Naive B cell (primary cell): ENCODE data around the gene RAB27A. TPM values are rescaled to one million over a fixed set of nuclear protein-coding genes. Genes with fewer than 3 reads are reported as not detected.

ENCODE experiments used
- ATAC-seq, 2 donors: fragments of 150-1000 bp; cut with Tn5 transposase; 2 replicates each; pipeline ENCODE4 v1.10.0; 2021; ENCODE audit warnings: low read depth in 2 of 2, mild to moderate bottlenecking in 2 of 2, moderate library complexity in 2 of 2
- DNase-seq: peaks from one replicate; pipeline ENCODE4 v3.0.0; 2022
- H3K27ac Mint-ChIP-seq, 6 donors: one replicate each; pipeline ENCODE4 v1.8.0; 2020 to 2022; ENCODE audit warnings: mild to moderate bottlenecking in 6 of 6, mixed read lengths in 6 of 6, moderate library complexity in 5 of 6, inconsistent platforms in 2 of 6
- H3K27me3 Mint-ChIP-seq, 3 donors: one replicate each; pipeline ENCODE4 v1.8.0; 2021 to 2022; ENCODE audit warnings: mixed read lengths in 3 of 3, mild to moderate bottlenecking in 1 of 3
- H3K36me3 Mint-ChIP-seq, 2 donors: one replicate each; pipeline ENCODE4 v1.8.0; 2020 to 2022; ENCODE audit warnings: mixed read lengths in 2 of 2, inconsistent platforms in 1 of 2, mild to moderate bottlenecking in 1 of 2
- H3K4me1 Mint-ChIP-seq, 3 donors: one replicate each; pipeline ENCODE4 v1.8.0; 2020 to 2022; ENCODE audit warnings: mixed read lengths in 3 of 3, inconsistent platforms in 1 of 3, mild to moderate bottlenecking in 1 of 3, moderate library complexity in 1 of 3
- H3K4me3 Mint-ChIP-seq, 8 donors: one replicate each; pipeline ENCODE4 v1.8.0; 2020 to 2022; ENCODE audit warnings: mild to moderate bottlenecking in 8 of 8, mixed read lengths in 8 of 8, moderate library complexity in 8 of 8, inconsistent platforms in 2 of 8
- H3K9me3 Mint-ChIP-seq, 7 donors: one replicate each; pipeline ENCODE4 v1.8.0; 2020 to 2022; ENCODE audit warnings: mixed read lengths in 7 of 7, mild to moderate bottlenecking in 5 of 7, inconsistent platforms in 2 of 7, moderate library complexity in 1 of 7
- polyA plus RNA-seq, 6 donors: library from polyadenylated mRNA; unstranded; fragments of 300-500 nt; fragmentation: Illumina TruSeq; gene quantifications; one replicate each; pipeline ENCODE4 v1.2.3, GENCODE V29; 2021; ENCODE audit warnings: low read depth in 6 of 6

The RAB27A gene
- polyA plus RNA-seq, 6 donors from 2014 or later: 23.5 to 32.7 (median 29.7) TPM

DNA sequence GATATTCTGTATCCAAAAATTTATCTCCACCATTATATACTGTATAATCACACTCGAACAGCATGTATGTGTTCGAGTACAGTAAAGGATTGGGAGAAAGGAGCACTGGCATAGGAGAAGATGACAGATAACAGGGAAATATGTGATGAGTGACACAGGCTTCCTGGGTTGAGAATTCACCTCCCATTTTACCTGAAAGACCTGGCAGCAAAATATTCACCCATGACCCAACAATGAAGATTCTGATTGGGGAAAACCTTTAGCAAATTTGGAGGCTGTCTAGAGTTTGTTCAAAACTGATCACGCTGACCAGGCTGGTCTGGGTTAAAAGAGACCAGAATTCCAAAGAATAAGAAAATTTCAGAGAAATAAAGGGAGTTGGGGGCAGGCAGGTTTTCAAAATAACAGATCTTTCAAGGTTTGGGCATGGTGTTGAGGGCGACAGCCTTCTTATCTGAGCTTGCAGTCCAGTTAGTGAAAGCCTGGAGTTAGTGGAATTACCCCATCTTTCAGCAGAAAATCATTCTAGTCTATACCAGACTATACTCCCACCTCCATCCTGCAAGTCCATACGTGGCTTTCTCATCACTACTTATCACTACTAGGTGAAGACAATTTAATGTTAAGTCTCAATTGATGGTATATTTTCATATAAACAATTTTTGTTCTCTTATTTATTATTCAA lies 50.0 kb downstream of the RAB27A start:
- Mint-ChIP-seq H3K4me1 (peaks cover 2 to 22% (median 9%) of the 10 kb centered on the region in 3 donors), H3K9me3 (no peaks in the 10 kb centered on the region), H3K27ac (no peak overlapping the region), H3K36me3 (peaks cover 1 to 4% of the 10 kb centered on the region in 2 donors), H3K27me3 (no peaks in the 10 kb centered on the region), H3K4me3 (no peak overlapping the region)
- ATAC-seq (no peak), DNase-seq (no peak)

DNA sequence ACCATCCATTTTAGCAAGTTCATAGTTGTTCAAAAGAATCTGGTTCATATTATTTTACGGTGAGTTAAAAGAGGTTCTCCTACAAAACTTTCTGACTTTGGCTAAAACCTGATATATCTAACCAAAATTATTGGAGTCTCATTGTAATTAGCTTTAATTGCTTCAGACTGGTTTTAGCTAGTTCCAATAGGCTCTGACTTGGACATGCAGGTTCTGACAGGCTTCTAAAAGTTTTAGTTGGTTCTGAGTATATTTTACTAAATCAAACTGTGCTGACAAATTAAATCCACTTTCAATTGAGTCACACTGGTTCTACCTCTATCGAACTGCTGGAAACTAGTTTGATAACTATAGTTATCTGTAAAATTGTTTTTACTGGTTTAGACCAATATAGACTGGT lies 50.7 kb downstream of the RAB27A start:
- DNase-seq (no peak), ATAC-seq (no peak)
- Mint-ChIP-seq H3K9me3 (no peaks in the 10 kb centered on the region), H3K27ac (no peak overlapping the region), H3K27me3 (no peaks in the 10 kb centered on the region), H3K4me1 (peaks cover 2 to 22% (median 9%) of the 10 kb centered on the region in 3 donors), H3K36me3 (peaks cover 8 to 10% of the 10 kb centered on the region in 2 donors), H3K4me3 (no peak overlapping the region)

DNA sequence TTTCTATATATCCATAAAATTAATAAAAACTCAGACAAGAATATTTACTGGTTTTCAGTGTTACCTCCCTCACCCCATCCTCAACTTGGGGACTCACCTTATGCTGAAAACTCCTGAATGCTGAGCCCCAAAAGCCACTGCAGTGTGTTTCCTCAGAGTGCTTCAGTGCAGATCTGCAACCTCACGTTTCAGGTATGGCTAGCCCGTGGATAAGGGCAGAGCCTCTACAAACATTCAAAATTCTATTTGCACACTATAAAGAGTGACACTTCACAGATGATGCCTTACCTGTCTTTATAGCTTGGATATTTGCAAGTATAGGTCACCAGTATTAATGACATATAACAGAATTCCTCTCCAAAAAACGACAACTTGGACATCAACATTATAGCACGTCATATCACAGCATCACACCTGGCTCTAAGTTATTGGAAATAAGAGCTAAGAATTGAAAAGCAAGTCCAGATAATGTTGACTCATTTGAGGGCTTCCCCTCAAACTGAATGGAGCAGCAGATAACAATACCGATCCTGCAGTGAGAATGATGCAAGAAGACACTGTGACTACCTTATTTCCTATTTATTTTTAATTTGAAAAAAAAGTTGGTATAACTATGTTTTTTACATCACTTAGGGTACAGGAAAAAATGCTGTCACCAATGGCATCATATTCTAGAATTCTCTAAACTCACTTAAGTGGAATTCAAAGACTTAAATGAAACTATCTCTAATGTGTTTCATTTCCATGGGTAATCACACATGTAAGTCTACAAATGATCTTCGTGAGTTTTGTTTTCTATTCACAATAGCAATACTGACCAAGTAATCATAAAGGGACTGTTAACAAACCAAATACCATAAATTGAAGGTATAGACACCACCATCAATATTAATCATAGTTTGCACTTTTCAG lies 52.1 kb downstream of the RAB27A start:
- DNase-seq (no peak), ATAC-seq (no peak)
- H3K9me3 Mint-ChIP-seq: no peaks in the 10 kb centered on the region
- no peaks in the 10 kb centered on the region for H3K27me3 Mint-ChIP-seq
- H3K27ac Mint-ChIP-seq: no peak overlapping the region
- no peak overlapping the region for H3K4me3 Mint-ChIP-seq
- peaks cover 2 to 22% (median 9%) of the 10 kb centered on the region in 3 donors for H3K4me1 Mint-ChIP-seq
- peaks cover 8 to 10% of the 10 kb centered on the region in 2 donors for H3K36me3 Mint-ChIP-seq

DNA sequence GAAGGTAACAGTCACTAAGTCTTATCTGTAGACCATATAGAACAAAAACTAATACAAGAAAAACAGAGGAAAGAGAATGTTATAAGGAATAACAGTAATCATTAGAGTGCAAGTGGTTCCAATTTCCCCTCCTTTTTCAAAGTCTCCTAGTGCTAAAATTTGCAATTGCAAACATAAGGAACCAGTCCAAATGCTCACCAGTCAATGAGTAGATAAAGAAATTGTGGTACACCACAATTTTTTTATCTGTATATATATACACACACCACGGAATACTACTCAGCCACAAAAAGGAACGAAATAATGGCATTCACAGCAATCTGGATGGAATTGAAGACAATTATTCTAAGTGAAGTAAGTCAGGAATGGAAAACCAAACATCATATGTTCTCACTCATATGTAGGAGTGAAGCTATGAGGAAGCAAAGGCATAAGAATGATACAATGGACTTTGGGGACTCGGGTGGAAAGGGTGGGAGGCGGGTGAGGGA lies 54.0 kb downstream of the RAB27A start:
- Mint-ChIP-seq H3K4me1 (peaks cover 0 to 12% (median 9%) of the 10 kb centered on the region in 3 donors), H3K9me3 (no peaks in the 10 kb centered on the region), H3K36me3 (peaks cover 8 to 19% of the 10 kb centered on the region in 2 donors), H3K27me3 (no peaks in the 10 kb centered on the region), H3K4me3 (no peak overlapping the region), H3K27ac (peak overlapping the region in 1 of 6 donors; percentile 66)
- ATAC-seq (no peak), DNase-seq (no peak)

DNA sequence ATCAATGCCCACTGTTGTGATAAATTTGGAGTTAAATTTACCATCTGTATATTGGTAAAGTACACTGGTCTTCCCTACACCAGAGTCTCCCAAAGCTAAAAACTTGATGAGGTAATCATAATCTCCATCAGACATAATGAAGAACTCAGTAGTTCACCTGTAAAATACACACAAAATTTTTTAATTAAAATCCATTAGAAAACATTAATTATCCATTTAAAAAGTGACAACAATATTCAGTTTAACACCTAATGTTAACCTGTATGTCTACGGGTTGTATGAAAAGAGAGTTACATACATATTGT lies 54.9 kb downstream of the RAB27A start:
- H3K9me3 Mint-ChIP-seq: no peaks in the 10 kb centered on the region
- no peaks in the 10 kb centered on the region for H3K27me3 Mint-ChIP-seq
- H3K4me1 Mint-ChIP-seq: peaks cover 0 to 20% (median 8%) of the 10 kb centered on the region in 3 donors
- H3K36me3 Mint-ChIP-seq: peaks cover 8 to 19% of the 10 kb centered on the region in 2 donors
- H3K27ac Mint-ChIP-seq: no peak overlapping the region
- no peak overlapping the region for H3K4me3 Mint-ChIP-seq
- ATAC-seq: no peak
- no peak for DNase-seq

DNA sequence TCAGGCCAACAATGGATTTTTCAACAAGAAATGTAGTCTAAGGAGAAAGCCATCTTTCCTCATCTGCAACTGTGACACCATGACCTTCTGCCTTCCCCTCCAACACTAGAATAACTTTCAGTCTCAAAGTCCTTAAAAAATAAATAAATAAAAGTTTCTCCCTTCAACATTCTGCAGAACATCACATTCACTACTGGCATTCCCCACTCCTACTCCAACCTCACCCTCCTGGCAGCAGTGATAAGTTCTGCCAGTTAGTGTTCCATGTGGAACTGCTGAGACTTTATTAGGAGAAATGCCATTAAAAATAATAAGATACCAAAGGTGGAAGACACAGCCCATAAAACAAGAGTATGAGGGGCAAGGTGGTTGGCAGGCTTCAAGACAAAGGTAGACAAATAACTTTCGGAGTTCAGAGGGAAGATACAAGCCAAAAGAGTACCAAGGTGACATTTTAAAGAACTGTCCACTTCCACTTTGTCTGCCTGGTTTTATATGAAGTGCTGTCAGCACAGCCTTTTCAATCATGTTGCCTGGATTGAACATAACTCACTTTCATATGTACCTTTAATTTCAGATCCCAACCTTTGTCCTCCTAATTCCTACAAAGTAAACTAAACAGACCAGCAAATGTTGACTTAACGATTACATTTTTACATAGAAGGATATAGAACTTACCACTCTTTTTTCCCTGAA lies 55.4 kb downstream of the RAB27A start:
- no peaks in the 10 kb centered on the region for H3K27me3 Mint-ChIP-seq
- H3K4me1 Mint-ChIP-seq: peaks cover 0 to 20% (median 3%) of the 10 kb centered on the region in 3 donors
- DNase-seq: no peak
- H3K9me3 Mint-ChIP-seq: no peaks in the 10 kb centered on the region
- peak overlapping the region in 2 of 6 donors; percentile 7 for H3K27ac Mint-ChIP-seq
- no peak for ATAC-seq
- H3K36me3 Mint-ChIP-seq: peaks cover 8 to 19% of the 10 kb centered on the region in 2 donors
- no peak overlapping the region for H3K4me3 Mint-ChIP-seq

DNA sequence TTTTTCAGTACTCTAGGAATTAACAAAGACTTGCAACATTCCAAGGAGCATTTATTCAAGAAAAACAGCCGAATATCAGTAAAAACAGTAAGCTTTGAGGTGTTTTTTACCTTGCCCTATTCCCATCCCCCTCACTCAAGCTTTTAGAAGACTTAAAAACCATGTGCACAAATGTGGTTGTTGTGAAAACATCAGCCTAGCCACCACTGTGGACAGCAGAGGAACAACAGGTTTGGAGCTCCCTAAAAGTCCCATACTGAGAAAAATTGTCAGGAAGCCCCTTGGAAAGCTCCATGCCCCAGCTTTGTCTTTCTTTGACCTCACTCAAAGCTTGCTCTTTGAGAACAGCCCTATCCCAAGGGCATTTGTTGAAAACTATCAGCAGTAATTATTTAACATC lies 58.2 kb downstream of the RAB27A start:
- DNase-seq: no peak
- no peak for ATAC-seq
- Mint-ChIP-seq H3K4me1 (peaks cover 0 to 9% (median 0%) of the 10 kb centered on the region in 3 donors), H3K27me3 (no peaks in the 10 kb centered on the region), H3K27ac (no peak overlapping the region), H3K36me3 (peaks cover 8 to 24% of the 10 kb centered on the region in 2 donors), H3K9me3 (no peaks in the 10 kb centered on the region), H3K4me3 (no peak overlapping the region)

DNA sequence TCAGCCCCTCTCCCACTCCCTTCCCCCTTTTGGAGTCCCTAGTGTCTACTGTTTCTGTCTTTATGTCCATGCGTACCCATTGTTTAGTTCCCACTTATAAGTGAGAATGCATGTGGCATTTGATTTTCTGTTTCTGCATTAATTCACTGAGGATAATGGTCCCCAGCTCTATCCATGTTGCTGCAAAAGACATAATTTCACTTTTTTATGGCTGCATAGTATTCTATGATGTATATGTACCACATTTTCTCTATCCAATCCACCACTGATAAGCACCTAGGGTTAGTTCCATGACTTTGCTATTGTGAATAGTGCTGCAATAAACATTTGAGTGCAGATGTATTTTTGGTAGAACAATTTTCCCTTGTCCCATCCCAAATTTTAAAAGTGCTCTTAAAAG lies 58.7 kb downstream of the RAB27A start:
- no peaks in the 10 kb centered on the region for H3K27me3 Mint-ChIP-seq
- DNase-seq (no peak), ATAC-seq (no peak)
- no peaks in the 10 kb centered on the region for H3K9me3 Mint-ChIP-seq
- H3K27ac Mint-ChIP-seq: peak overlapping the region in 1 of 6 donors; percentile 30
- H3K4me3 Mint-ChIP-seq: no peak overlapping the region
- H3K36me3 Mint-ChIP-seq: peaks cover 8 to 24% of the 10 kb centered on the region in 2 donors
- peaks cover under 1 to 13% (median 3%) of the 10 kb centered on the region in 3 donors for H3K4me1 Mint-ChIP-seq

DNA sequence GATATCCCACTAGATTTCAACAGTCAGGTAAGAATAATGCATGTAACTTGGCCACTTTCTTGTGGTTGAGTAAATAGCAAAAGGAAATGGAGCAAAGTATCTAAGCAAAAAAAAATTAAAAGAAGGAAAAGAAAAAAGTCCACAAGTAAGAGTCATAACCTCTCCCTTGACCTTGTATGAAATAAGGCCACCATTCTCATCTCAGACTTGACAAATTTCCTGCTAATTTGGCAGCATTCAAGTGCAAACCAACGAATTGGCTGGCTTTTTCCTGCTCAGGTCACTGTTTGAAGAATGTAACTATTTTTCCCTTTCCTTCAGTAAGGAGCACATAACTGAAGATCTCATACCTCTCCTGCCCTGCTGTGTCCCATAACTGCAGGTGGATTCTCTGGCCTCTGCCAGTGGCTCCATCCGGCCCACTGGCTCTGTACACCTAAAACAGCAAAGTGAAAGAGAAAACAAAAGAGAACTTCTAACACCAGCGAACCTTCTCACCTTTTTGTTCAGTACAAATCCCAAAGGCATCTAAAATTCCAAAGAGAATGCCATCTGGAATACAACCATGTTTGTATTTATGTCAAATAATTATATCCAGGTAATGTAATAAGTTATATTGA lies 59.5 kb downstream of the RAB27A start:
- Mint-ChIP-seq H3K4me1 (peaks cover 8 to 21% (median 11%) of the 10 kb centered on the region in 3 donors), H3K27me3 (no peaks in the 10 kb centered on the region), H3K27ac (peak overlapping the region in 4 of 6 donors; percentile 21 to 72 (median 36)), H3K9me3 (no peaks in the 10 kb centered on the region), H3K4me3 (peak overlapping the region in 1 of 8 donors; percentile 6), H3K36me3 (peaks cover 8 to 24% of the 10 kb centered on the region in 2 donors)
- ATAC-seq: no peak
- no peak for DNase-seq

DNA sequence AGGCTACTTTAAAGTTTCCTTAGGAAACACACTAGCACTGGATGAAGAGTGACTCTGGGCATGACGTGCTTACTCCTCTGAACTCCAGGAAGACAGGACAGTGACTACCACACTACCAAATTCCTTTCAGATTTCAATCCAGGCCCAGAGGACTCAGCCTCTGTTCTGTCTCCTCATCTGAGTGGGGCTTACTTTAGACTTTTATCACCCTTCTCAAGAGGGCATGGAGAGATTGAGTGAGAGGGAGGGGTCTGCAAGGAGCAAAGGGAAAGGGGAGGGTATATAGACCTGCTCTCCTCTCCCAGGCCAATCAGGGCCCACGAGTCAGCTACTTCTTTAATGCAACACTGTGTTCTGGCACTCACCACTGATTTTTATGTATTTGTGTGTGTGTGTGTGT lies 63.5 kb downstream of the RAB27A start:
- ATAC-seq (no peak), DNase-seq (no peak)
- Mint-ChIP-seq H3K4me1 (peaks cover 42 to 59% (median 51%) of the 10 kb centered on the region in 3 donors), H3K9me3 (no peaks in the 10 kb centered on the region), H3K36me3 (peaks cover 0 to 9% of the 10 kb centered on the region in 2 donors), H3K27ac (peak overlapping the region in 1 of 6 donors; percentile 66), H3K4me3 (no peak overlapping the region), H3K27me3 (no peaks in the 10 kb centered on the region)

DNA sequence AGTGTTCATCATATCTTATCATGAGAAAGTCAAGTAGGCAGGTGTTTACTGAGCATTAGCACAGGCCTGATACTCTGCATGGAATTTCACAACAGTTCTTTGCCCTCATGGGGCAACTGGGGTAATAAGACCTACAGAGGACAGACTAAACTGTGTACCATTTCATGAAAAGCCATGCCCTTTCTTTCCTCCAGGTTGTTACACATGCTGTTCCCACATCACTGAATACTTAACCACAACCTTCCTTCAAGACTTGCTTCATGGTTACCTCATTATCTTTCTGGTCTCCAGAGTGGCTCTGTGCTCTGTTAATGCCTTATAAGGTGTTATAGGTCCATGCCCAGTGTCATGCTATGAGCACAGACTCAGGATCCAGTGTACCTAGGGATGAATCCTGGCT lies 64.7 kb downstream of the RAB27A start:
- ATAC-seq (peak; percentile 18 to 31), DNase-seq (peak; percentile 21)
- H3K9me3 Mint-ChIP-seq: no peaks in the 10 kb centered on the region
- peaks cover 47 to 57% (median 56%) of the 10 kb centered on the region in 3 donors for H3K4me1 Mint-ChIP-seq
- peak overlapping the region in 6 of 8 donors; percentile 2 to 47 (median 30) for H3K4me3 Mint-ChIP-seq
- H3K27ac Mint-ChIP-seq: peak overlapping the region; percentile 9 to 94 (median 73)
- no peaks in the 10 kb centered on the region for H3K27me3 Mint-ChIP-seq
- peaks cover 0 to 5% of the 10 kb centered on the region in 2 donors for H3K36me3 Mint-ChIP-seq

DNA sequence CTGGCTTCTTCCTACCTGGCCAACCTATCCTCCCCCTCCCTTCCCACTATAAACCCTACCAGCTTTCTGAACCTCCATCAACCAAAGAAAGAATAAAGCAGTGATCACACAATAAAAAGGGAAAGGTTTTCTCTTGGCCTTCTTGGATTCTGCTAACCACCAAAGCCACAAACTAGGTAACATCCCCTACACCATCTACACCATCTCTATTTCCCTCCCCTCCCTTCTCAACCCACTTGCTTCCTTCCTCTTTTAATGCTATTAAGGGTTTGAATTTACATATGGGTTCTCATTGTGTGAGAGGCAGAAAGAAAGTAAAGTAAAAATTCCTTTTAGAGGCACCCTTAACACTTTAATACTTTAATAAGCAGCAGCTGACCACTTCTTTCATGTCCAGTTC lies 67.0 kb downstream of the RAB27A start:
- peak; percentile 97 to 98 for ATAC-seq
- no peaks in the 10 kb centered on the region for H3K9me3 Mint-ChIP-seq
- H3K4me1 Mint-ChIP-seq: peaks cover 49 to 67% (median 56%) of the 10 kb centered on the region in 3 donors
- H3K27ac Mint-ChIP-seq: peak overlapping the region; percentile 64 to 94 (median 84)
- no peaks in the 10 kb centered on the region for H3K36me3 Mint-ChIP-seq
- H3K4me3 Mint-ChIP-seq: peak overlapping the region; percentile 44 to 89 (median 78)
- H3K27me3 Mint-ChIP-seq: no peaks in the 10 kb centered on the region
- DNase-seq: peak; percentile 73
